Measurements from ENCODE around the gene GNG12. TPM values are rescaled to one million over a fixed set of nuclear protein-coding genes. Genes with fewer than 3 reads are reported as not detected.
A peak's percentile ranks its signal among the peaks of the same experiment; 100 is the strongest.

GNG12 gene
- total and polyA plus RNA-seq, 9 of the 15 experiments (the other 6 are each of a cell fraction or from before 2014, with no cell fraction given), result 2.6 to 6.0 (median 4.1) TPM

DNA sequence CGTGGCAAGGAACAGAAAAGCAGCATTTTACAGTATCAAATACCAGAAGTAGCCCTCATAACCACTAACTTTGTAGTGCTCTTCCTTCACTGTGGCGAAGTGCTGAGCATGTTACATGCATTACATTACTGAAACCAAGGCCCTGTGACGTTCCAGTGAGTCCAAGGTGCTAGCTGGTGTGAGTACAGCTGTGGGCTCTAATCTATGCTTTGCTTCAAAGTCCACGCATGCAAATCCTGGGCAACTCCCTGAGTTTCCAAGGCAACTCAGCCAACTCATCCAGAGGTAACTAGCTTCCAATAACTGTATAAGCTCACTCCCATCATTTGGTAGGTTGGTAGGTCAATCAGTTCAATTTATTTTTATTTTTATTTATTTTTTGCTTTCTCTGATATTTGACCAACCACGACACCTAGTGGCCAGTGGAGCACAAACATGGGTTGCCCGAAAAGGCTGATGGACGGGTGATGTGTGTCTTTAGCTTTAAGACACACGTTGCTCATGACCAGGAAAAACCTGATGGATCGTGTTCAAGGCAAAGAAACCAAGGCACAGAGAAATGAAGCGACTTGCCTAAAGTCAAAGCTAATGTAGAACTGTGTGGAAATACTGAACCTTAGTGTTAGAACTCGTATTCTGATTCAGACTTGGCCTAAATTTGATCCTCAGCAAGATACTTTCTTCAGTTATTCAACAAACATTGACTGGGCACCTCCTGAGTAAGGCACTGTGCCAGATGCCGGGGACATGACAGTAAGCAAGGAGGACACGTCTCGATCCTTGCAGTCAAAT lies 73.0 kb downstream of the GNG12 start (continued):
- TF ChIP-seq, protein P1, sequence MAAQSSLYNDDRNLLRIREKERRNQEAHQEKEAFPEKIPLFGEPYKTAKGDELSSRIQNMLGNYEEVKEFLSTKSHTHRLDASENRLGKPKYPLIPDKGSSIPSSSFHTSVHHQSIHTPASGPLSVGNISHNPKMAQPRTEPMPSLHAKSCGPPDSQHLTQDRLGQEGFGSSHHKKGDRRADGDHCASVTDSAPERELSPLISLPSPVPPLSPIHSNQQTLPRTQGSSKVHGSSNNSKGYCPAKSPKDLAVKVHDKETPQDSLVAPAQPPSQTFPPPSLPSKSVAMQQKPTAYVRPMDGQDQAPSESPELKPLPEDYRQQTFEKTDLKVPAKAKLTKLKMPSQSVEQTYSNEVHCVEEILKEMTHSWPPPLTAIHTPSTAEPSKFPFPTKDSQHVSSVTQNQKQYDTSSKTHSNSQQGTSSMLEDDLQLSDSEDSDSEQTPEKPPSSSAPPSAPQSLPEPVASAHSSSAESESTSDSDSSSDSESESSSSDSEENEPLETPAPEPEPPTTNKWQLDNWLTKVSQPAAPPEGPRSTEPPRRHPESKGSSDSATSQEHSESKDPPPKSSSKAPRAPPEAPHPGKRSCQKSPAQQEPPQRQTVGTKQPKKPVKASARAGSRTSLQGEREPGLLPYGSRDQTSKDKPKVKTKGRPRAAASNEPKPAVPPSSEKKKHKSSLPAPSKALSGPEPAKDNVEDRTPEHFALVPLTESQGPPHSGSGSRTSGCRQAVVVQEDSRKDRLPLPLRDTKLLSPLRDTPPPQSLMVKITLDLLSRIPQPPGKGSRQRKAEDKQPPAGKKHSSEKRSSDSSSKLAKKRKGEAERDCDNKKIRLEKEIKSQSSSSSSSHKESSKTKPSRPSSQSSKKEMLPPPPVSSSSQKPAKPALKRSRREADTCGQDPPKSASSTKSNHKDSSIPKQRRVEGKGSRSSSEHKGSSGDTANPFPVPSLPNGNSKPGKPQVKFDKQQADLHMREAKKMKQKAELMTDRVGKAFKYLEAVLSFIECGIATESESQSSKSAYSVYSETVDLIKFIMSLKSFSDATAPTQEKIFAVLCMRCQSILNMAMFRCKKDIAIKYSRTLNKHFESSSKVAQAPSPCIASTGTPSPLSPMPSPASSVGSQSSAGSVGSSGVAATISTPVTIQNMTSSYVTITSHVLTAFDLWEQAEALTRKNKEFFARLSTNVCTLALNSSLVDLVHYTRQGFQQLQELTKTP (IDR thresholded peaks at IDR 0.05; ENCODE audit: low read depth in 1 of 2, partially characterized antibody in 2 of 2), result no peak
- TF ChIP-seq CREBBP (IDR thresholded peaks at IDR 0.05; ENCODE audit: low read depth, low read length) (no peak), STAG1 (CRISPR knock-in tag; IDR thresholded peaks at IDR 0.05; ENCODE audit: borderline replicate concordance) (peak; percentile 68), MTA3 (IDR thresholded peaks at IDR 0.05; ENCODE audit: borderline replicate concordance) (0 out of 2 replicates have a peak, but pooled peaks have one; percentile 22), HIVEP1 (CRISPR knock-in tag; IDR thresholded peaks at IDR 0.05) (no peak), HCFC1 (IDR thresholded peaks at IDR 0.05; ENCODE audit: low read depth, low read length) (no peak), ZNF444 (CRISPR knock-in tag; IDR thresholded peaks at IDR 0.05) (no peak), HNRNPLL (IDR thresholded peaks at IDR 0.05; ENCODE audit: low read depth, low read length, poor library complexity, severe bottlenecking) (no peak), HSF4 (CRISPR knock-in tag; IDR thresholded peaks at IDR 0.05; ENCODE audit: borderline replicate concordance) (no peak), NCOA4 (IDR thresholded peaks at IDR 0.05; ENCODE audit: partially characterized antibody) (no peak), ZNF175 (CRISPR knock-in tag; IDR thresholded peaks at IDR 0.05; ENCODE audit: low read depth) (no peak), MEF2D (tag; conservative IDR thresholded peaks at IDR 0.05; ENCODE audit: low read depth) (no peak)
- TF ChIP-seq, protein P2, sequence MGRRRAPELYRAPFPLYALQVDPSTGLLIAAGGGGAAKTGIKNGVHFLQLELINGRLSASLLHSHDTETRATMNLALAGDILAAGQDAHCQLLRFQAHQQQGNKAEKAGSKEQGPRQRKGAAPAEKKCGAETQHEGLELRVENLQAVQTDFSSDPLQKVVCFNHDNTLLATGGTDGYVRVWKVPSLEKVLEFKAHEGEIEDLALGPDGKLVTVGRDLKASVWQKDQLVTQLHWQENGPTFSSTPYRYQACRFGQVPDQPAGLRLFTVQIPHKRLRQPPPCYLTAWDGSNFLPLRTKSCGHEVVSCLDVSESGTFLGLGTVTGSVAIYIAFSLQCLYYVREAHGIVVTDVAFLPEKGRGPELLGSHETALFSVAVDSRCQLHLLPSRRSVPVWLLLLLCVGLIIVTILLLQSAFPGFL (CRISPR knock-in tag; IDR thresholded peaks at IDR 0.05), result 0 out of 2 replicates have a peak, but pooled peaks have one; percentile 41
- TF ChIP-seq, protein P3, sequence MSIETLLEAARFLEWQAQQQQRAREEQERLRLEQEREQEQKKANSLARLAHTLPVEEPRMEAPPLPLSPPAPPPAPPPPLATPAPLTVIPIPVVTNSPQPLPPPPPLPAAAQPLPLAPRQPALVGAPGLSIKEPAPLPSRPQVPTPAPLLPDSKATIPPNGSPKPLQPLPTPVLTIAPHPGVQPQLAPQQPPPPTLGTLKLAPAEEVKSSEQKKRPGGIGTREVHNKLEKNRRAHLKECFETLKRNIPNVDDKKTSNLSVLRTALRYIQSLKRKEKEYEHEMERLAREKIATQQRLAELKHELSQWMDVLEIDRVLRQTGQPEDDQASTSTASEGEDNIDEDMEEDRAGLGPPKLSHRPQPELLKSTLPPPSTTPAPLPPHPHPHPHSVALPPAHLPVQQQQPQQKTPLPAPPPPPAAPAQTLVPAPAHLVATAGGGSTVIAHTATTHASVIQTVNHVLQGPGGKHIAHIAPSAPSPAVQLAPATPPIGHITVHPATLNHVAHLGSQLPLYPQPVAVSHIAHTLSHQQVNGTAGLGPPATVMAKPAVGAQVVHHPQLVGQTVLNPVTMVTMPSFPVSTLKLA (conservative IDR thresholded peaks at IDR 0.05), result 0 out of 4 replicates have a peak, but pooled peaks of 1 of the 2 experiments have one; percentile 12
- TF ChIP-seq, protein P4, sequence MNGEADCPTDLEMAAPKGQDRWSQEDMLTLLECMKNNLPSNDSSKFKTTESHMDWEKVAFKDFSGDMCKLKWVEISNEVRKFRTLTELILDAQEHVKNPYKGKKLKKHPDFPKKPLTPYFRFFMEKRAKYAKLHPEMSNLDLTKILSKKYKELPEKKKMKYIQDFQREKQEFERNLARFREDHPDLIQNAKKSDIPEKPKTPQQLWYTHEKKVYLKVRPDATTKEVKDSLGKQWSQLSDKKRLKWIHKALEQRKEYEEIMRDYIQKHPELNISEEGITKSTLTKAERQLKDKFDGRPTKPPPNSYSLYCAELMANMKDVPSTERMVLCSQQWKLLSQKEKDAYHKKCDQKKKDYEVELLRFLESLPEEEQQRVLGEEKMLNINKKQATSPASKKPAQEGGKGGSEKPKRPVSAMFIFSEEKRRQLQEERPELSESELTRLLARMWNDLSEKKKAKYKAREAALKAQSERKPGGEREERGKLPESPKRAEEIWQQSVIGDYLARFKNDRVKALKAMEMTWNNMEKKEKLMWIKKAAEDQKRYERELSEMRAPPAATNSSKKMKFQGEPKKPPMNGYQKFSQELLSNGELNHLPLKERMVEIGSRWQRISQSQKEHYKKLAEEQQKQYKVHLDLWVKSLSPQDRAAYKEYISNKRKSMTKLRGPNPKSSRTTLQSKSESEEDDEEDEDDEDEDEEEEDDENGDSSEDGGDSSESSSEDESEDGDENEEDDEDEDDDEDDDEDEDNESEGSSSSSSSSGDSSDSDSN (IDR thresholded peaks at IDR 0.05; ENCODE audit: borderline replicate concordance in 1 of 2, low read depth in 2 of 2, low read length in 2 of 2), result 0 out of 4 replicates have a peak, but pooled peaks of 1 of the 2 experiments have one; percentile 27
- TF ChIP-seq, protein P5, sequence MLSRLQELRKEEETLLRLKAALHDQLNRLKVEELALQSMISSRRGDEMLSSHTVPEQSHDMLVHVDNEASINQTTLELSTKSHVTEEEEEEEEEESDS (CRISPR knock-in tag; IDR thresholded peaks at IDR 0.05), result no peak

Measured in K562 (cell line).